ENCODE results near the gene AFF3.

- TF ChIP-seq ZNF565 (CRISPR knock-in tag; conservative IDR thresholded peaks at IDR 0.05; ENCODE audit: low read depth) (no peak), RARB (CRISPR knock-in tag; IDR thresholded peaks at IDR 0.05) (no peak), ARNTL (CRISPR knock-in tag; IDR thresholded peaks at IDR 0.05; ENCODE audit: borderline replicate concordance, low read depth) (no peak), GLIS3 (CRISPR knock-in tag; IDR thresholded peaks at IDR 0.05) (no peak), OSR1 (CRISPR knock-in tag; IDR thresholded peaks at IDR 0.05) (no peak), TOX (CRISPR knock-in tag; IDR thresholded peaks at IDR 0.05; ENCODE audit: borderline replicate concordance) (no peak), SNAI2 (CRISPR knock-in tag; IDR thresholded peaks at IDR 0.05) (no peak), PATZ1 (CRISPR knock-in tag; IDR thresholded peaks at IDR 0.05; ENCODE audit: borderline replicate concordance) (no peak), TCF4 (CRISPR knock-in tag; IDR thresholded peaks at IDR 0.05; ENCODE audit: borderline replicate concordance) (no peak)
Measured at GRCh38 chr2:99899058-99899855, 243.1 kb downstream of the AFF3 start.

Measured in SK-N-SH treated with all-trans-retinoic acid at 6 μM for 48 hours (cell line).